WTC11 (cell line): ENCODE results near the gene ZNF398.

Experiments
- CTCF ChIP-seq: fragments of 200-600 bp; IDR thresholded peaks from 2 replicates; pipeline ENCODE4 v1.8.0; 2022; ENCODE audit warnings: antibody characterized with exemption
- IRF2 ChIP-seq: sonication (generic); formaldehyde crosslinking; IDR thresholded peaks from 2 replicates; pipeline ENCODE4 v1.8.0; 2022; ENCODE audit warnings: low read depth, missing genetic modification reagents, borderline replicate concordance
- NFYB ChIP-seq: sonication (generic); formaldehyde crosslinking; conservative IDR thresholded peaks from 2 replicates; pipeline ENCODE4 v1.8.0; 2022; ENCODE audit warnings: low read depth, missing genetic modification reagents
- STAT6 ChIP-seq: sonication (generic); formaldehyde crosslinking; conservative IDR thresholded peaks from 2 replicates; pipeline ENCODE4 v1.8.1; 2023; ENCODE audit warnings: mild to moderate bottlenecking, low read depth, missing genetic modification reagents, moderate library complexity
- ZBTB21 ChIP-seq: sonication (generic); formaldehyde crosslinking; IDR thresholded peaks from 2 replicates; pipeline ENCODE4 v1.8.1; 2023; ENCODE audit warnings: mild to moderate bottlenecking, missing genetic modification reagents, borderline replicate concordance
- ZNF138 ChIP-seq: sonication (generic); formaldehyde crosslinking; conservative IDR thresholded peaks from 2 replicates; pipeline ENCODE4 v1.8.1; 2022; ENCODE audit warnings: mild to moderate bottlenecking, moderate library complexity, missing genetic modification reagents
- ZNF232 ChIP-seq: sonication (generic); formaldehyde crosslinking; IDR thresholded peaks from 2 replicates; pipeline ENCODE4 v1.8.0; 2022; ENCODE audit warnings: mild to moderate bottlenecking, missing genetic modification reagents
- ZNF416 ChIP-seq: fragments of 250-450 bp; sonication (Bioruptor Pico); IDR thresholded peaks from 2 replicates; pipeline ENCODE4 v1.9.0; 2021; ENCODE audit warnings: mild to moderate bottlenecking, inconsistent platforms
- ZNF423 ChIP-seq: fragments of 250-450 bp; sonication (Bioruptor Pico); IDR thresholded peaks from 2 replicates; pipeline ENCODE4 v2.1.2; 2022; ENCODE audit warnings: mild to moderate bottlenecking, moderate library complexity
- TF ChIP-seq, protein P1 (sequence below): fragments of 250-450 bp; sonication (Bioruptor Pico); IDR thresholded peaks from 2 replicates; pipeline ENCODE4 v2.1.2; 2022; ENCODE audit warnings: mild to moderate bottlenecking, moderate library complexity
- TF ChIP-seq, protein P2 (sequence below): sonication (generic); formaldehyde crosslinking; IDR thresholded peaks from 2 replicates; pipeline ENCODE4 v1.8.0; 2022; ENCODE audit warnings: mild to moderate bottlenecking, missing genetic modification reagents
- TF ChIP-seq, protein P3 (sequence below): sonication (generic); formaldehyde crosslinking; IDR thresholded peaks from 2 replicates; pipeline ENCODE4 v1.8.0; 2022; ENCODE audit warnings: mild to moderate bottlenecking, missing genetic modification reagents
- TF ChIP-seq, protein P4 (sequence below): fragments of 250-450 bp; sonication (Bioruptor Pico); IDR thresholded peaks from 2 replicates; pipeline ENCODE4 v1.8.0; 2021; ENCODE audit warnings: mild to moderate bottlenecking
- TF ChIP-seq, protein P5 (sequence below): sonication (generic); formaldehyde crosslinking; IDR thresholded peaks from 2 replicates; pipeline ENCODE4 v1.8.1; 2023; ENCODE audit warnings: mild to moderate bottlenecking, missing genetic modification reagents, moderate library complexity

- TF ChIP-seq IRF2 (CRISPR knock-in tag) (no peak), CTCF (no peak), ZNF138 (no peak), ZNF416 (CRISPR knock-in tag) (no peak), ZNF423 (CRISPR knock-in tag) (no peak), ZBTB21 (CRISPR knock-in tag) (no peak), ZNF232 (CRISPR knock-in tag) (no peak), STAT6 (no peak), NFYB (CRISPR knock-in tag) (no peak)
- TF ChIP-seq, protein P1, sequence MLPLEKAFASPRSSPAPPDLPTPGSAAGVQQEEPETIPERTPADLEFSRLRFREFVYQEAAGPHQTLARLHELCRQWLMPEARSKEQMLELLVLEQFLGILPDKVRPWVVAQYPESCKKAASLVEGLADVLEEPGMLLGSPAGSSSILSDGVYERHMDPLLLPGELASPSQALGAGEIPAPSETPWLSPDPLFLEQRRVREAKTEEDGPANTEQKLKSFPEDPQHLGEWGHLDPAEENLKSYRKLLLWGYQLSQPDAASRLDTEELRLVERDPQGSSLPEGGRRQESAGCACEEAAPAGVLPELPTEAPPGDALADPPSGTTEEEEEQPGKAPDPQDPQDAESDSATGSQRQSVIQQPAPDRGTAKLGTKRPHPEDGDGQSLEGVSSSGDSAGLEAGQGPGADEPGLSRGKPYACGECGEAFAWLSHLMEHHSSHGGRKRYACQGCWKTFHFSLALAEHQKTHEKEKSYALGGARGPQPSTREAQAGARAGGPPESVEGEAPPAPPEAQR = no peak
- TF ChIP-seq, protein P2, sequence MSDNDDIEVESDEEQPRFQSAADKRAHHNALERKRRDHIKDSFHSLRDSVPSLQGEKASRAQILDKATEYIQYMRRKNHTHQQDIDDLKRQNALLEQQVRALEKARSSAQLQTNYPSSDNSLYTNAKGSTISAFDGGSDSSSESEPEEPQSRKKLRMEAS (CRISPR knock-in tag) = no peak
- TF ChIP-seq, protein P3, sequence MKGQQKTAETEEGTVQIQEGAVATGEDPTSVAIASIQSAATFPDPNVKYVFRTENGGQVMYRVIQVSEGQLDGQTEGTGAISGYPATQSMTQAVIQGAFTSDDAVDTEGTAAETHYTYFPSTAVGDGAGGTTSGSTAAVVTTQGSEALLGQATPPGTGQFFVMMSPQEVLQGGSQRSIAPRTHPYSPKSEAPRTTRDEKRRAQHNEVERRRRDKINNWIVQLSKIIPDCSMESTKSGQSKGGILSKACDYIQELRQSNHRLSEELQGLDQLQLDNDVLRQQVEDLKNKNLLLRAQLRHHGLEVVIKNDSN (CRISPR knock-in tag) = no peak
- TF ChIP-seq, protein P4, sequence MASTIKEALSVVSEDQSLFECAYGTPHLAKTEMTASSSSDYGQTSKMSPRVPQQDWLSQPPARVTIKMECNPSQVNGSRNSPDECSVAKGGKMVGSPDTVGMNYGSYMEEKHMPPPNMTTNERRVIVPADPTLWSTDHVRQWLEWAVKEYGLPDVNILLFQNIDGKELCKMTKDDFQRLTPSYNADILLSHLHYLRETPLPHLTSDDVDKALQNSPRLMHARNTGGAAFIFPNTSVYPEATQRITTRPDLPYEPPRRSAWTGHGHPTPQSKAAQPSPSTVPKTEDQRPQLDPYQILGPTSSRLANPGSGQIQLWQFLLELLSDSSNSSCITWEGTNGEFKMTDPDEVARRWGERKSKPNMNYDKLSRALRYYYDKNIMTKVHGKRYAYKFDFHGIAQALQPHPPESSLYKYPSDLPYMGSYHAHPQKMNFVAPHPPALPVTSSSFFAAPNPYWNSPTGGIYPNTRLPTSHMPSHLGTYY (CRISPR knock-in tag) = no peak
- TF ChIP-seq, protein P5, sequence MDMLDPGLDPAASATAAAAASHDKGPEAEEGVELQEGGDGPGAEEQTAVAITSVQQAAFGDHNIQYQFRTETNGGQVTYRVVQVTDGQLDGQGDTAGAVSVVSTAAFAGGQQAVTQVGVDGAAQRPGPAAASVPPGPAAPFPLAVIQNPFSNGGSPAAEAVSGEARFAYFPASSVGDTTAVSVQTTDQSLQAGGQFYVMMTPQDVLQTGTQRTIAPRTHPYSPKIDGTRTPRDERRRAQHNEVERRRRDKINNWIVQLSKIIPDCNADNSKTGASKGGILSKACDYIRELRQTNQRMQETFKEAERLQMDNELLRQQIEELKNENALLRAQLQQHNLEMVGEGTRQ (CRISPR knock-in tag) = no peak
These were observed 66.9 kb downstream of the ZNF398 start for GRCh38 chr7:149214020-149214720.
